GM21619 (cell line): ENCODE measurements around the gene TLNRD1.

Experiments used
- ATAC-seq: cut with Tn5 transposase; IDR thresholded peaks from one replicate; pipeline ENCODE4 v1.9.1; 2021; ENCODE audit not compliant: unreplicated experiment

The TLNRD1 gene

GRCh38 chr15:81025721-81026370, 25.1 kb downstream of the TLNRD1 start:
- no peak for ATAC-seq

GRCh38 chr15:81026836-81027599, 26.3 kb downstream of the TLNRD1 start:
- no peak for ATAC-seq

GRCh38 chr15:81029414-81030300, 28.9 kb downstream of the TLNRD1 start:
- ATAC-seq, result no peak

GRCh38 chr15:81030301-81030750, 29.6 kb downstream of the TLNRD1 start:
- no peak for ATAC-seq

- ATAC-seq, result no peak
Observed at GRCh38 chr15:81031203-81031602, 30.5 kb downstream of the TLNRD1 start.

- no peak for ATAC-seq
Observed at GRCh38 chr15:81032355-81032754, 31.6 kb downstream of the TLNRD1 start.

GRCh38 chr15:81032818-81033217, 32.1 kb downstream of the TLNRD1 start:
- no peak for ATAC-seq

GRCh38 chr15:81033508-81033907, 32.8 kb downstream of the TLNRD1 start:
- no peak for ATAC-seq

GRCh38 chr15:81037952-81038743, 37.4 kb downstream of the TLNRD1 start:
- no peak for ATAC-seq

- no peak for ATAC-seq
Observed at GRCh38 chr15:81038975-81039607, 38.4 kb downstream of the TLNRD1 start.

GRCh38 chr15:81040757-81041156, 40.0 kb downstream of the TLNRD1 start:
- ATAC-seq, result no peak

- no peak for ATAC-seq
Observed at GRCh38 chr15:81043281-81043934, 42.7 kb downstream of the TLNRD1 start.

- no peak for ATAC-seq
Observed at GRCh38 chr15:81043935-81044575, 43.3 kb downstream of the TLNRD1 start.

GRCh38 chr15:81046290-81046689, 45.6 kb downstream of the TLNRD1 start:
- ATAC-seq, result no peak

- no peak for ATAC-seq
Observed at GRCh38 chr15:81047928-81048327, 47.2 kb downstream of the TLNRD1 start.

GRCh38 chr15:81049835-81050234, 49.1 kb downstream of the TLNRD1 start:
- no peak for ATAC-seq

GRCh38 chr15:81050259-81050658, 49.5 kb downstream of the TLNRD1 start:
- no peak for ATAC-seq

GRCh38 chr15:81050805-81051204, 50.1 kb downstream of the TLNRD1 start:
- no peak for ATAC-seq

- no peak for ATAC-seq
Observed at GRCh38 chr15:81052046-81052445, 51.3 kb downstream of the TLNRD1 start.
